SK-N-SH (cell line): ENCODE measurements around the gene CEACAM3. TPM values are rescaled to one million over a fixed set of nuclear protein-coding genes. Genes with fewer than 3 reads are reported as not detected.
"Not testable (repeated sequence)": the region's sequence is repeated elsewhere in the genome, so short reads cannot be mapped to it uniquely, and the experiment has no call there.

ENCODE experiments used
- CTCF ChIA-PET: fragments of 300-600, 350-600 bp; formaldehyde crosslinking; extraction: SDS; loops from one replicate; lab custom pipeline; 2021; lab: Yijun Ruan, JAX
- POLR2A ChIA-PET: fragments of 350-600 bp; sonication (Branson Sonifier 250); formaldehyde crosslinking; extraction: SDS; loops from one replicate; lab custom pipeline; 2020; ENCODE audit warnings: antibody characterized with exemption, inconsistent platforms; lab: Yijun Ruan, JAX
- DNase-seq: peaks from one replicate; pipeline ENCODE4 v3.0.0; 2012
- H2AFZ ChIP-seq: fragments of 200-600 bp; sonication (generic); 2 replicates; pipeline ENCODE4 v1.8.1; 2016; ENCODE audit warnings: antibody characterized with exemption, mild to moderate bottlenecking, low read depth
- H3F3A ChIP-seq: fragments of 200-600 bp; sonication (generic); replicated peaks from 2 replicates; pipeline ENCODE3; 2016; ENCODE audit warnings: antibody characterized with exemption, mild to moderate bottlenecking; ENCODE audit not compliant: insufficient read depth
- H3K27ac ChIP-seq, 2 experiments: fragments of 200-500 bp in 1 of 2; fragments of 200-600 bp in 1 of 2; sonication (Bioruptor generic) in 1 of 2; sonication (generic), shearing (Covaris generic) in 1 of 2; 2 replicates each; pipeline versions ENCODE4 v1.5.1 to v1.6.1; 2014 to 2016; ENCODE audit warnings: low read depth in 2 of 2, inconsistent platforms in 1 of 2, low read length in 1 of 2, mild to moderate bottlenecking in 1 of 2, mixed read lengths in 1 of 2
- H3K27me3 ChIP-seq: fragments of 200-600 bp; sonication (generic), shearing (Covaris generic); 2 replicates; pipeline ENCODE4 v1.6.1; 2016; ENCODE audit warnings: mixed run types; ENCODE audit not compliant: insufficient read depth
- H3K36me3 ChIP-seq, 2 experiments: fragments of 200-500 bp in 1 of 2; fragments of 200-600 bp in 1 of 2; sonication (Bioruptor generic) in 1 of 2; sonication (generic) in 1 of 2; replicated peaks in 1 of 2; 2 replicates each; pipeline versions ENCODE3 to v1.5.1; 2014 to 2016; ENCODE audit warnings: low read length in 1 of 2, mild to moderate bottlenecking in 1 of 2; ENCODE audit not compliant: insufficient read depth in 2 of 2, control insufficient read depth in 1 of 2
- H3K4me1 ChIP-seq, 2 experiments: fragments of 200-500 bp in 1 of 2; fragments of 200-600 bp in 1 of 2; sonication (Bioruptor generic) in 1 of 2; sonication (generic), shearing (Covaris generic) in 1 of 2; 2 replicates each; pipeline versions ENCODE4 v1.5.1 to v1.6.1; 2014 to 2016; ENCODE audit warnings: low read depth in 1 of 2, low read length in 1 of 2, mixed run types in 1 of 2; ENCODE audit not compliant: insufficient read depth in 2 of 2, control insufficient read depth in 1 of 2
- H3K4me2 ChIP-seq: fragments of 200-600 bp; sonication (generic), shearing (Covaris generic); 2 replicates; pipeline ENCODE4 v1.6.1; 2017; ENCODE audit warnings: mixed run types
- H3K4me3 ChIP-seq, 2 experiments: fragments of 200-500 bp in 1 of 2; fragments of 200-600 bp in 1 of 2; sonication (Bioruptor generic) in 1 of 2; sonication (generic), shearing (Covaris generic) in 1 of 2; 2 replicates each; pipeline versions ENCODE4 v1.5.1 to v1.8.1; 2014 to 2016; ENCODE audit warnings: low read depth in 2 of 2, inconsistent platforms in 1 of 2, low read length in 1 of 2, mild to moderate bottlenecking in 1 of 2, mixed read lengths in 1 of 2, moderate library complexity in 1 of 2
- H3K79me2 ChIP-seq: fragments of 200-600 bp; sonication (generic); 2 replicates; pipeline ENCODE4 v1.8.1; 2017; ENCODE audit warnings: mild to moderate bottlenecking; ENCODE audit not compliant: insufficient read depth
- H3K9ac ChIP-seq: fragments of 200-600 bp; sonication (generic); 2 replicates; pipeline ENCODE4 v1.6.1; 2017; ENCODE audit warnings: mixed run types
- H3K9me2 ChIP-seq: fragments of 200-600 bp; sonication (generic); 2 replicates; pipeline ENCODE4 v1.6.1; 2017; ENCODE audit warnings: mixed run types
- H3K9me3 ChIP-seq: fragments of 200-600 bp; sonication (generic); 2 replicates; pipeline ENCODE4 v1.6.1; 2017; ENCODE audit warnings: mixed run types, mild to moderate bottlenecking, moderate library complexity
- H4K20me1 ChIP-seq: fragments of 200-600 bp; sonication (generic); 2 replicates; pipeline ENCODE4 v1.6.1; 2017; ENCODE audit warnings: mild to moderate bottlenecking, mixed run types; ENCODE audit not compliant: insufficient read depth
- CHD2 ChIP-seq: fragments of 150-350 bp; IDR thresholded peaks from 2 replicates; pipeline ENCODE4 v1.6.1; 2018; ENCODE audit warnings: low read length; ENCODE audit not compliant: partially characterized antibody
- EP300 ChIP-seq, 2 experiments: IDR thresholded peaks; 2 replicates each; pipeline versions ENCODE4 v1.4.0 to v1.6.1; 2012; ENCODE audit warnings: borderline replicate concordance in 1 of 2, low read depth in 1 of 2, low read length in 1 of 2
- EZH2phosphoT487 ChIP-seq: fragments of 200-600 bp; sonication (generic); IDR thresholded peaks from 2 replicates; pipeline ENCODE4 v1.6.1; 2017; ENCODE audit warnings: low read depth, mixed run types, mild to moderate bottlenecking, antibody characterized with exemption, moderate library complexity, borderline replicate concordance
- GABPA ChIP-seq: IDR thresholded peaks from 2 replicates; pipeline ENCODE4 v1.4.0; 2012; ENCODE audit warnings: low read depth, mild to moderate bottlenecking
- NFIC ChIP-seq: IDR thresholded peaks from 2 replicates; pipeline ENCODE4 v1.4.0; 2012; ENCODE audit warnings: borderline replicate concordance
- PBX3 ChIP-seq: IDR thresholded peaks from 2 replicates; pipeline ENCODE4; 2012
- RAD21 ChIP-seq: IDR thresholded peaks from 2 replicates; pipeline ENCODE4 v1.6.1; 2012; ENCODE audit warnings: mild to moderate bottlenecking, low read length
- REST ChIP-seq: IDR thresholded peaks from 2 replicates; pipeline ENCODE4 v1.6.1; 2012; ENCODE audit warnings: mild to moderate bottlenecking, low read depth, low read length, moderate library complexity
- RXRA ChIP-seq: IDR thresholded peaks from 2 replicates; pipeline ENCODE4 v1.4.0; 2012; ENCODE audit warnings: low read depth, mild to moderate bottlenecking, borderline replicate concordance
- SIN3A ChIP-seq: IDR thresholded peaks from 2 replicates; pipeline ENCODE4 v1.6.1; 2012; ENCODE audit warnings: low read depth, mild to moderate bottlenecking, low read length, moderate library complexity, borderline replicate concordance
- TAF1 ChIP-seq: IDR thresholded peaks from 2 replicates; pipeline ENCODE4 v1.6.1; 2012; ENCODE audit warnings: low read depth, mild to moderate bottlenecking, low read length, moderate library complexity, borderline replicate concordance
- TCF12 ChIP-seq: IDR thresholded peaks from 2 replicates; pipeline ENCODE4 v1.4.0; 2012
- USF1 ChIP-seq: IDR thresholded peaks from 2 replicates; pipeline ENCODE4 v1.4.0; 2012; ENCODE audit warnings: low read depth, borderline replicate concordance
- WGBS: methylation state at CpG from one replicate; pipeline ENCODE4 v1.1.6; 2017; ENCODE audit warnings: low lambda C conversion rate; 5-methylcytosine and 5-hydroxymethylcytosine counted together
- polyA plus RNA-seq, 3 experiments: library from polyadenylated mRNA; depleted of rRNA; stranded (reverse); fragments of >200 nt; gene quantifications; 2 replicates each; pipeline ENCODE4 v1.2.3, GENCODE V29; 2012

Gene CEACAM3
- polyA plus RNA-seq, 1 of the 3 experiments (the other 2 are of a cell fraction): not detected

- TF ChIP-seq EZH2phosphoT487: no peak
- no peak for TF ChIP-seq GABPA
- no peak for TF ChIP-seq RAD21
- TF ChIP-seq TCF12: no peak
- TF ChIP-seq SIN3A: no peak
- TF ChIP-seq PBX3: no peak
- no peak for TF ChIP-seq EP300 (IDR thresholded peaks at IDR 0.05; ENCODE audit: borderline replicate concordance in 1 of 2, low read depth in 1 of 2, low read length in 1 of 2)
- TF ChIP-seq CHD2: no peak
- TF ChIP-seq NFIC: no peak
These were observed 37.5 kb upstream of the CEACAM3 start (continued) for GRCh38 chr19:41758846-41759245.

GRCh38 chr19:41767115-41767514 is 29.3 kb upstream of the CEACAM3 start:
- DNase-seq: no peak
- Histone ChIP-seq H3K79me2 (no peaks in the 10 kb centered on the region), H4K20me1 (no peaks in the 10 kb centered on the region), H3K27ac (no peak overlapping the region), H3F3A (no peaks in the 10 kb centered on the region), H2AFZ (no peak overlapping the region), H3K4me1 (no peaks in the 10 kb centered on the region), H3K9me3 (no peaks in the 10 kb centered on the region), H3K4me2 (no peak overlapping the region), H3K27me3 (peaks cover 38% of the 10 kb centered on the region), H3K9ac (no peak overlapping the region), H3K36me3 (no peaks in the 10 kb centered on the region), H3K9me2 (no peaks in the 10 kb centered on the region), H3K4me3 (no peak overlapping the region)
- TF ChIP-seq USF1: no peak
- no peak for TF ChIP-seq CHD2
- TF ChIP-seq REST: no peak
- TF ChIP-seq TAF1: no peak
- TF ChIP-seq EZH2phosphoT487: no peak
- TF ChIP-seq RXRA: no peak
- ChIA-PET CTCF (interaction anchor here (1.0 kb wide), 1 partner anchor 10 kb away, joined by 3 read pairs; no protein-coding TSS in a partner anchor), POLR2A (no interaction called here)
- 20% methylated on average over 2 of the region's 2 CpGs for WGBS

- H2AFZ ChIP-seq, H3K36me3 ChIP-seq, H3K9ac ChIP-seq, H3K9me2 ChIP-seq, H3F3A ChIP-seq, H3K27ac ChIP-seq, H3K4me3 ChIP-seq, H3K9me3 ChIP-seq, POLR2A ChIA-PET, H3K4me1 ChIP-seq, H4K20me1 ChIP-seq, H3K79me2 ChIP-seq, H3K4me2 ChIP-seq, DNase-seq: not testable (repeated sequence)
- WGBS: 26% methylated on average over 4 of the region's 5 CpGs
- CTCF ChIA-PET: interaction anchor here (1.0 kb wide), 1 partner anchor 11 kb away, joined by 3 read pairs; no protein-coding TSS in a partner anchor
- H3K27me3 ChIP-seq: peaks cover 43% of the 10 kb centered on the region
These were observed 28.3 kb upstream of the CEACAM3 start for GRCh38 chr19:41768105-41768504.
